ENCODE data around the gene CEP112.

- TF ChIP-seq CTCF (IDR thresholded peaks at IDR 0.05; ENCODE audit: low read depth, low read length) = no peak
- TF ChIP-seq POLR2A (IDR thresholded peaks at IDR 0.05; ENCODE audit: extremely low read depth, insufficient read length) = no peak
- TF ChIP-seq MYC (IDR thresholded peaks at IDR 0.05; ENCODE audit: low read depth, low read length) = no peak
Measured at GRCh38 chr17:65657251-65657828, 534.6 kb downstream of the CEP112 start.

Measured in NB4 (cell line).